ENCODE measurements around the gene PRKCH. TPM values are rescaled to one million over a fixed set of nuclear protein-coding genes. Genes with fewer than 3 reads are reported as not detected.

PRKCH gene
- total RNA-seq, 1 experiment from 2014 or later = 2.7 TPM

DNA sequence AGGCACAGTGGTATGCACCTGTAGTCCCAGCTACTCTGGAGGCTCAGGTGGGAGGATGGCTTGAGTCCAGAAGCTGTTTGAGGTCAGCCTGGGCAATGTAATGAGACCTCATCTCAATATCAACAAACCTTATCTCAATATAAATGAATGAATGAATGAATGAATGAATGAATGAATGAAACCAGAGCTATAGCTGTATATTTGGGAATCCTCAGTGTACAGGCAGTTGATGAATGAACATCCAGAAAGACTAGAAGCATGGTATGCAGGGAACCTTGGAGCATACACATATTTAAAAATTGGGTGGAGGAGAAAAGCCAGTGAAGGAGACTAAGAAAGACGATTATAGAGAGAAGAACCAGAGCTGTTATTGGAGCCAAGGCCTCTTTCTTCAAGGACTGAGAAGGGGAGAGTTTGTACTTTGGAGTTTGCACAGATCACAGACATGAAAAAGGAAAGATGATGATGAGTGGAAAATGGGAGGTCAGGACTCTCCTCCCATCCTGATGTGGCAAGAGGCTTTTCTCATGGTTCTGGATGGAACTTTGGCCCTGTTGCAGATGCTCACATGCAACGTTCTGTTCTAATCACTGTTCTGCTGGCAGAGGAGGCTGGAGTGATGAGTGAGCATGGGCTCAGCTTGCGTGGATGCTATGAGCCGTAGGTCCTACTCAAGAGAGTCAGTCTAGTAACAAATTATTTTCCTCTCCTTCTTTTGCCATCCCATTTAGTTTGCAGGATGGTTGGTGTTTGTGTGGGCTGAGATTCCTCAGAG is 114.4 kb downstream of the PRKCH start:
- BruUV-seq (replicated peaks) = no TSS peak
- ATAC-seq (no peak), DNase-seq (ENCODE audit: low read depth, low spot score) (no peak)
- Histone ChIP-seq H3K27me3 (ENCODE audit: control insufficient read depth, insufficient read depth, low read length) (no peaks in the 10 kb centered on the region), H3K4me1 (ENCODE audit: control insufficient read depth, insufficient read depth, low read length) (no peaks in the 10 kb centered on the region), H3K27ac (ENCODE audit: low read length) (no peak overlapping the region), H3K4me3 (ENCODE audit: low read depth in 2 of 2, low read length in 2 of 2) (no peak overlapping the region), H3K9me3 (ENCODE audit: control insufficient read depth, insufficient read depth, low read depth, low read length) (no peaks in the 10 kb centered on the region), H3K36me3 (ENCODE audit: control insufficient read depth, insufficient read depth, low read length) (no peaks in the 10 kb centered on the region)
- in situ Hi-C loops (cut with HindIII; ENCODE audit: low pct_unique_long_range_greater_than_20kb, low sequenced_read_pairs) (no loop called here), intact Hi-C loops (cut with micrococcal nuclease; ENCODE audit: unreplicated experiment) (no loop called here)
- ChIA-PET POLR2A (no interaction called here), CTCF (no interaction called here)
- TF ChIP-seq POLR2AphosphoS5 (IDR thresholded peaks at IDR 0.05; ENCODE audit: low read depth, low read length) = no peak
- no peak for TF ChIP-seq TCF7L2 (IDR thresholded peaks at IDR 0.05; ENCODE audit: low read depth, low read length)
- TF ChIP-seq SIN3A (IDR thresholded peaks at IDR 0.05; ENCODE audit: borderline replicate concordance, insufficient read depth, low read depth, low read length) = no peak
- TF ChIP-seq, protein P1, sequence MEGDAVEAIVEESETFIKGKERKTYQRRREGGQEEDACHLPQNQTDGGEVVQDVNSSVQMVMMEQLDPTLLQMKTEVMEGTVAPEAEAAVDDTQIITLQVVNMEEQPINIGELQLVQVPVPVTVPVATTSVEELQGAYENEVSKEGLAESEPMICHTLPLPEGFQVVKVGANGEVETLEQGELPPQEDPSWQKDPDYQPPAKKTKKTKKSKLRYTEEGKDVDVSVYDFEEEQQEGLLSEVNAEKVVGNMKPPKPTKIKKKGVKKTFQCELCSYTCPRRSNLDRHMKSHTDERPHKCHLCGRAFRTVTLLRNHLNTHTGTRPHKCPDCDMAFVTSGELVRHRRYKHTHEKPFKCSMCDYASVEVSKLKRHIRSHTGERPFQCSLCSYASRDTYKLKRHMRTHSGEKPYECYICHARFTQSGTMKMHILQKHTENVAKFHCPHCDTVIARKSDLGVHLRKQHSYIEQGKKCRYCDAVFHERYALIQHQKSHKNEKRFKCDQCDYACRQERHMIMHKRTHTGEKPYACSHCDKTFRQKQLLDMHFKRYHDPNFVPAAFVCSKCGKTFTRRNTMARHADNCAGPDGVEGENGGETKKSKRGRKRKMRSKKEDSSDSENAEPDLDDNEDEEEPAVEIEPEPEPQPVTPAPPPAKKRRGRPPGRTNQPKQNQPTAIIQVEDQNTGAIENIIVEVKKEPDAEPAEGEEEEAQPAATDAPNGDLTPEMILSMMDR (IDR thresholded peaks at IDR 0.05) = no peak
- TF ChIP-seq, protein P2, sequence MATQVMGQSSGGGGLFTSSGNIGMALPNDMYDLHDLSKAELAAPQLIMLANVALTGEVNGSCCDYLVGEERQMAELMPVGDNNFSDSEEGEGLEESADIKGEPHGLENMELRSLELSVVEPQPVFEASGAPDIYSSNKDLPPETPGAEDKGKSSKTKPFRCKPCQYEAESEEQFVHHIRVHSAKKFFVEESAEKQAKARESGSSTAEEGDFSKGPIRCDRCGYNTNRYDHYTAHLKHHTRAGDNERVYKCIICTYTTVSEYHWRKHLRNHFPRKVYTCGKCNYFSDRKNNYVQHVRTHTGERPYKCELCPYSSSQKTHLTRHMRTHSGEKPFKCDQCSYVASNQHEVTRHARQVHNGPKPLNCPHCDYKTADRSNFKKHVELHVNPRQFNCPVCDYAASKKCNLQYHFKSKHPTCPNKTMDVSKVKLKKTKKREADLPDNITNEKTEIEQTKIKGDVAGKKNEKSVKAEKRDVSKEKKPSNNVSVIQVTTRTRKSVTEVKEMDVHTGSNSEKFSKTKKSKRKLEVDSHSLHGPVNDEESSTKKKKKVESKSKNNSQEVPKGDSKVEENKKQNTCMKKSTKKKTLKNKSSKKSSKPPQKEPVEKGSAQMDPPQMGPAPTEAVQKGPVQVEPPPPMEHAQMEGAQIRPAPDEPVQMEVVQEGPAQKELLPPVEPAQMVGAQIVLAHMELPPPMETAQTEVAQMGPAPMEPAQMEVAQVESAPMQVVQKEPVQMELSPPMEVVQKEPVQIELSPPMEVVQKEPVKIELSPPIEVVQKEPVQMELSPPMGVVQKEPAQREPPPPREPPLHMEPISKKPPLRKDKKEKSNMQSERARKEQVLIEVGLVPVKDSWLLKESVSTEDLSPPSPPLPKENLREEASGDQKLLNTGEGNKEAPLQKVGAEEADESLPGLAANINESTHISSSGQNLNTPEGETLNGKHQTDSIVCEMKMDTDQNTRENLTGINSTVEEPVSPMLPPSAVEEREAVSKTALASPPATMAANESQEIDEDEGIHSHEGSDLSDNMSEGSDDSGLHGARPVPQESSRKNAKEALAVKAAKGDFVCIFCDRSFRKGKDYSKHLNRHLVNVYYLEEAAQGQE (IDR thresholded peaks at IDR 0.05; ENCODE audit: insufficient read depth in 1 of 2, low read depth in 2 of 2, low read length in 1 of 2) = no peak

DNA sequence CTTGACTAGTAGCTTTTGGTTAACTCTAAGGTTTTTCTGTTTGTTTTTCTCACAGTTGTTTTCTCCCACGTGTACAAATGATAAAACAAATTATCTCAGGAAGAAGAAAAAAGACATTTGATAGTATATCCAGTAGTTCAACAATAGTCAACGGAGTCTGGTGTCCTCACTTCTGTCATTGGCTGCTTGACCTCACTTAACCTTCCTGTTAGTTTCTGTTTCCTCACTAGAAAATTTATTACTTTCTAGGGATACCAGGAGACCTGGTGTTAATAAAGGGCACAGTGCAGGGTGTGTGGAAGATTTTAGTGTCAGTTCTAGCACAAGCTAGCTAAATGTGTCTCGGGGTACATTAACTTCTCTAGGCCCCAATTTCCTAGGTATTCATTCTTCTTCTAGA is 116.0 kb downstream of the PRKCH start:
- ATAC-seq (no peak), DNase-seq (ENCODE audit: low read depth, low spot score) (no peak)
- in situ Hi-C loops (cut with HindIII; ENCODE audit: low pct_unique_long_range_greater_than_20kb, low sequenced_read_pairs) = no loop called here
- H3K4me1 ChIP-seq (ENCODE audit: control insufficient read depth, insufficient read depth, low read length) = no peaks in the 10 kb centered on the region
- intact Hi-C loops (cut with micrococcal nuclease; ENCODE audit: unreplicated experiment) = no loop called here
- no peaks in the 10 kb centered on the region for H3K27me3 ChIP-seq (ENCODE audit: control insufficient read depth, insufficient read depth, low read length)
- H3K36me3 ChIP-seq (ENCODE audit: control insufficient read depth, insufficient read depth, low read length) = no peaks in the 10 kb centered on the region
- H3K27ac ChIP-seq (ENCODE audit: low read length) = no peak overlapping the region
- H3K9me3 ChIP-seq (ENCODE audit: control insufficient read depth, insufficient read depth, low read depth, low read length) = no peaks in the 10 kb centered on the region
- POLR2A ChIA-PET = no interaction called here
- BruUV-seq (replicated peaks) = no TSS peak
- CTCF ChIA-PET = no interaction called here
- H3K4me3 ChIP-seq (ENCODE audit: low read depth in 2 of 2, low read length in 2 of 2) = no peak overlapping the region
- TF ChIP-seq, protein P1 (IDR thresholded peaks at IDR 0.05) = no peak
- TF ChIP-seq TCF7L2 (IDR thresholded peaks at IDR 0.05; ENCODE audit: low read depth, low read length) (no peak), SIN3A (IDR thresholded peaks at IDR 0.05; ENCODE audit: borderline replicate concordance, insufficient read depth, low read depth, low read length) (no peak), POLR2AphosphoS5 (IDR thresholded peaks at IDR 0.05; ENCODE audit: low read depth, low read length) (no peak)
- TF ChIP-seq, protein P2 (IDR thresholded peaks at IDR 0.05; ENCODE audit: insufficient read depth in 1 of 2, low read depth in 2 of 2, low read length in 1 of 2) = no peak

All from Panc1 (cell line).